GM20431 (cell line): ENCODE data around the gene DPEP1.
"Not testable (repeated sequence)": the region's sequence is repeated elsewhere in the genome, so short reads cannot be mapped to it uniquely, and the experiment has no call there.

Experiments used
- in situ Hi-C: fragments of 300-500 bp; cut with MseI, MboI; formaldehyde crosslinking; loops from one replicate; pipeline ENCODE4 v1.15.0; 2020; ENCODE audit warnings: low sequenced_read_pairs; ENCODE audit not compliant: unreplicated experiment

The DPEP1 gene

GRCh38 chr16:89670496-89671431, 57.3 kb downstream of the DPEP1 start:
- in situ Hi-C loops = no loop called here

GRCh38 chr16:89671565-89671964, 58.1 kb downstream of the DPEP1 start:
- in situ Hi-C loops = not testable (repeated sequence)

GRCh38 chr16:89672177-89672941, 58.9 kb downstream of the DPEP1 start:
- in situ Hi-C loops = no loop called here

GRCh38 chr16:89678258-89678657, 64.8 kb downstream of the DPEP1 start:
- in situ Hi-C loops = no loop called here

- in situ Hi-C loops = no loop called here
Measured at GRCh38 chr16:89685916-89686315, 72.5 kb downstream of the DPEP1 start.

- in situ Hi-C loops = no loop called here
Measured at GRCh38 chr16:89686520-89687091, 73.2 kb downstream of the DPEP1 start, which contains the start of gene CDK10. Gene CDK10, plus strand, starts transcription at chr16:89686689. Its CDS starts 22 bp downstream, at chr16:89686711.

- in situ Hi-C loops = no loop called here
Measured at GRCh38 chr16:89687092-89687940, 73.9 kb downstream of the DPEP1 start.
